ENCODE measurements around the gene PARD3B. TPM values are rescaled to one million over a fixed set of nuclear protein-coding genes. Genes with fewer than 3 reads are reported as not detected.

Gene PARD3B
- total RNA-seq, 1 experiment from 2014 or later, result 2.0 TPM

DNA sequence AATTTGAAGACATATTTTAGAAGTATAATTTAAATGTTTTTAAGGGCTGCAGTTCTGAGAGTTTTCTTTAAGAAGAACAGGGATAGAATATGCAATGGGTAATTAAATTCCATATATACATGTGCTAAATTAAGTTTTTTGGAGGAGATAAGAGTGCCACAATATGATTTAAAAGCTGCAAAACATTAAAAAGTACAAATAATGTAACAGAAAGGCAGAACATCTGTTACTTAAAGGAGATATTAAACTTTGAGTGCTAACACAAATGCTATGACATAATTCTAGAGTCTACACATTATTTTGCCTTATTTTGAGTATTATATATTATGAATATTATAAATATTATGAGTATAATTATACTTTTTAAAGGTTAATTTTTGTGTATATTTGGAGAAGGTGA, 102.4 kb downstream of the PARD3B start:
- no peak overlapping the region for H3K4me2 ChIP-seq (ENCODE audit: low read length)
- TF ChIP-seq ZFX (IDR thresholded peaks at IDR 0.05), result no peak
- no peak for TF ChIP-seq CBX3 (IDR thresholded peaks at IDR 0.05; ENCODE audit: low read depth)
- TF ChIP-seq EGR1 (IDR thresholded peaks at IDR 0.05; ENCODE audit: low read depth), result no peak
- no peak for TF ChIP-seq FOSL1 (IDR thresholded peaks at IDR 0.05; ENCODE audit: low read depth)
- TF ChIP-seq TCF7L2 (IDR thresholded peaks at IDR 0.05; ENCODE audit: borderline replicate concordance, extremely low read depth, insufficient read depth, insufficient read length), result no peak
- no peak for TF ChIP-seq SIN3A (IDR thresholded peaks at IDR 0.05; ENCODE audit: low read depth)
- no peak for TF ChIP-seq ZNF274 (IDR thresholded peaks at IDR 0.05; ENCODE audit: low read depth, low read length)
- TF ChIP-seq ELF1 (IDR thresholded peaks at IDR 0.05; ENCODE audit: borderline replicate concordance, low read depth), result no peak
- TF ChIP-seq JUND (IDR thresholded peaks at IDR 0.05), result no peak
- TF ChIP-seq YY1 (IDR thresholded peaks at IDR 0.05; ENCODE audit: extremely low read depth, insufficient replicate concordance, low read depth, low read length), result no peak
- TF ChIP-seq EZH2phosphoT487 (IDR thresholded peaks at IDR 0.05; ENCODE audit: borderline replicate concordance), result no peak
- TF ChIP-seq, protein P1, sequence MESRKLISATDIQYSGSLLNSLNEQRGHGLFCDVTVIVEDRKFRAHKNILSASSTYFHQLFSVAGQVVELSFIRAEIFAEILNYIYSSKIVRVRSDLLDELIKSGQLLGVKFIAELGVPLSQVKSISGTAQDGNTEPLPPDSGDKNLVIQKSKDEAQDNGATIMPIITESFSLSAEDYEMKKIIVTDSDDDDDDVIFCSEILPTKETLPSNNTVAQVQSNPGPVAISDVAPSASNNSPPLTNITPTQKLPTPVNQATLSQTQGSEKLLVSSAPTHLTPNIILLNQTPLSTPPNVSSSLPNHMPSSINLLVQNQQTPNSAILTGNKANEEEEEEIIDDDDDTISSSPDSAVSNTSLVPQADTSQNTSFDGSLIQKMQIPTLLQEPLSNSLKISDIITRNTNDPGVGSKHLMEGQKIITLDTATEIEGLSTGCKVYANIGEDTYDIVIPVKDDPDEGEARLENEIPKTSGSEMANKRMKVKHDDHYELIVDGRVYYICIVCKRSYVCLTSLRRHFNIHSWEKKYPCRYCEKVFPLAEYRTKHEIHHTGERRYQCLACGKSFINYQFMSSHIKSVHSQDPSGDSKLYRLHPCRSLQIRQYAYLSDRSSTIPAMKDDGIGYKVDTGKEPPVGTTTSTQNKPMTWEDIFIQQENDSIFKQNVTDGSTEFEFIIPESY (IDR thresholded peaks at IDR 0.05; ENCODE audit: extremely low read depth, insufficient replicate concordance, low read length), result no peak
- TF ChIP-seq, protein P2, sequence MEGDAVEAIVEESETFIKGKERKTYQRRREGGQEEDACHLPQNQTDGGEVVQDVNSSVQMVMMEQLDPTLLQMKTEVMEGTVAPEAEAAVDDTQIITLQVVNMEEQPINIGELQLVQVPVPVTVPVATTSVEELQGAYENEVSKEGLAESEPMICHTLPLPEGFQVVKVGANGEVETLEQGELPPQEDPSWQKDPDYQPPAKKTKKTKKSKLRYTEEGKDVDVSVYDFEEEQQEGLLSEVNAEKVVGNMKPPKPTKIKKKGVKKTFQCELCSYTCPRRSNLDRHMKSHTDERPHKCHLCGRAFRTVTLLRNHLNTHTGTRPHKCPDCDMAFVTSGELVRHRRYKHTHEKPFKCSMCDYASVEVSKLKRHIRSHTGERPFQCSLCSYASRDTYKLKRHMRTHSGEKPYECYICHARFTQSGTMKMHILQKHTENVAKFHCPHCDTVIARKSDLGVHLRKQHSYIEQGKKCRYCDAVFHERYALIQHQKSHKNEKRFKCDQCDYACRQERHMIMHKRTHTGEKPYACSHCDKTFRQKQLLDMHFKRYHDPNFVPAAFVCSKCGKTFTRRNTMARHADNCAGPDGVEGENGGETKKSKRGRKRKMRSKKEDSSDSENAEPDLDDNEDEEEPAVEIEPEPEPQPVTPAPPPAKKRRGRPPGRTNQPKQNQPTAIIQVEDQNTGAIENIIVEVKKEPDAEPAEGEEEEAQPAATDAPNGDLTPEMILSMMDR (IDR thresholded peaks at IDR 0.05 in 2 of 3, conservative IDR thresholded peaks at IDR 0.05 in 1 of 3; ENCODE audit: borderline replicate concordance in 1 of 3, insufficient read depth in 1 of 3, low read depth in 2 of 3, low read length in 2 of 3), result no peak
- no peaks in the 10 kb centered on the region for H3K36me3 ChIP-seq (ENCODE audit: control insufficient read depth in 1 of 2, insufficient read depth in 2 of 2, low read length in 2 of 2)
- H3K9ac ChIP-seq (ENCODE audit: low read length), result no peak overlapping the region
- BruUV-seq (replicated peaks), result no TSS peak
- ChIA-PET RAD21 (ENCODE audit: low non-redundant PET in 1 of 2, low total read pairs in 2 of 2, uncharacterized antibody in 2 of 2, unreplicated experiment in 2 of 2) (no interaction called here), CTCF (no interaction called here), POLR2A (no interaction called here)
- intact Hi-C loops (cut with micrococcal nuclease), result no loop called here
- no peak overlapping the region for H3K4me3 ChIP-seq (replicated peaks in 1 of 2; ENCODE audit: low read depth in 1 of 2, low read length in 2 of 2)
- no peaks in the 10 kb centered on the region for H4K20me1 ChIP-seq (ENCODE audit: insufficient read depth)
- no peak overlapping the region for H2AFZ ChIP-seq (ENCODE audit: low read depth, low read length, poor library complexity, severe bottlenecking)
- no peaks in the 10 kb centered on the region for H3K27me3 ChIP-seq (ENCODE audit: insufficient read depth, low read length)
- ATAC-seq (no peak), DNase-seq (ENCODE audit: low read depth, low spot score) (no peak)
- H3K9me3 ChIP-seq (ENCODE audit: control insufficient read depth in 1 of 2, insufficient read depth in 1 of 2, low read depth in 1 of 2, low read length in 2 of 2), result no peaks in the 10 kb centered on the region
- no peaks in the 10 kb centered on the region for H3K9me2 ChIP-seq (ENCODE audit: insufficient read depth)
- no peak overlapping the region for H3K27ac ChIP-seq (ENCODE audit: low read depth, low read length)
- H3K4me1 ChIP-seq (ENCODE audit: control insufficient read depth in 1 of 2, insufficient read depth in 2 of 2, low read length in 2 of 2), result no peaks in the 10 kb centered on the region
- H3K79me2 ChIP-seq (ENCODE audit: insufficient read depth, low read length), result no peaks in the 10 kb centered on the region
